MM.1S (cell line): ENCODE measurements around the gene CFAP107.

Source experiments
- DNase-seq: peaks from one replicate; pipeline ENCODE4 v3.0.0-alpha.2; 2015
- H2AFZ ChIP-seq: fragments of 300-600 bp; sonication (generic); 2 replicates; pipeline ENCODE4 v1.6.0; 2016; ENCODE audit warnings: antibody characterized with exemption, low read length
- H3F3A ChIP-seq: fragments of 300-600 bp; sonication (generic); 2 replicates; pipeline ENCODE4 v1.6.1; 2016; ENCODE audit warnings: mild to moderate bottlenecking, antibody characterized with exemption, low read length, moderate library complexity, mixed read lengths; ENCODE audit not compliant: insufficient read depth
- H3K27ac ChIP-seq: fragments of 300-600 bp; sonication (generic); 2 replicates; pipeline ENCODE4 v1.5.1; 2016; ENCODE audit warnings: mild to moderate bottlenecking, low read length
- H3K27me3 ChIP-seq: fragments of 300-600 bp; sonication (generic); replicated peaks from 2 replicates; pipeline ENCODE4 v1.6.0; 2016; ENCODE audit warnings: low read length; ENCODE audit not compliant: insufficient read depth
- H3K36me3 ChIP-seq: fragments of 300-600 bp; sonication (generic); replicated peaks from 2 replicates; pipeline ENCODE4 v1.6.1; 2016; ENCODE audit warnings: mild to moderate bottlenecking, low read length, mixed read lengths; ENCODE audit not compliant: insufficient read depth
- H3K4me1 ChIP-seq: fragments of 300-600 bp; sonication (generic); 2 replicates; pipeline ENCODE4 v1.6.1; 2016; ENCODE audit warnings: low read length, mixed read lengths
- H3K4me2 ChIP-seq: fragments of 300-600 bp; sonication (generic); 2 replicates; pipeline ENCODE4 v1.6.0; 2016; ENCODE audit warnings: low read depth, low read length
- H3K4me3 ChIP-seq: fragments of 300-600 bp; sonication (generic); 2 replicates; pipeline ENCODE4 v1.5.1; 2016; ENCODE audit warnings: low read length, mixed read lengths
- H3K79me2 ChIP-seq: fragments of 300-600 bp; sonication (generic); 2 replicates; pipeline ENCODE4 v1.6.1; 2016; ENCODE audit warnings: mixed run types, low read length, mixed read lengths
- H3K9ac ChIP-seq: fragments of 300-600 bp; sonication (generic); 2 replicates; pipeline ENCODE4 v1.6.1; 2016; ENCODE audit warnings: low read length, mixed read lengths
- H3K9me2 ChIP-seq: fragments of 300-600 bp; sonication (generic); replicated peaks from 2 replicates; pipeline ENCODE4 v1.6.1; 2016; ENCODE audit warnings: mild to moderate bottlenecking, low read length, mixed read lengths; ENCODE audit not compliant: insufficient read depth
- H3K9me3 ChIP-seq: fragments of 300-600 bp; sonication (generic); replicated peaks from 2 replicates; pipeline ENCODE4 v1.6.1; 2016; ENCODE audit warnings: mild to moderate bottlenecking, low read length, mixed read lengths; ENCODE audit not compliant: insufficient read depth
- H4K20me1 ChIP-seq: fragments of 300-600 bp; sonication (generic); 2 replicates; pipeline ENCODE4 v1.6.1; 2016; ENCODE audit warnings: mild to moderate bottlenecking, low read length, moderate library complexity, mixed read lengths; ENCODE audit not compliant: insufficient read depth
- CTCF ChIP-seq: fragments of 300-600 bp; sonication (generic); IDR thresholded peaks from 2 replicates; pipeline ENCODE4 v1.5.1; 2016; ENCODE audit warnings: antibody characterized with exemption, low read length, mixed read lengths
- EZH2 ChIP-seq: fragments of 300-600 bp; sonication (generic); optimal IDR thresholded peaks from 2 replicates; pipeline ENCODE3; 2017; ENCODE audit warnings: low read depth, mild to moderate bottlenecking, antibody characterized with exemption, low read length, mixed read lengths
- EZH2phosphoT487 ChIP-seq: fragments of 300-600 bp; sonication (generic); IDR thresholded peaks from 2 replicates; pipeline ENCODE4 v1.6.1; 2018; ENCODE audit warnings: antibody characterized with exemption, low read length

CFAP107 gene

GRCh38 chr1:12810691-12811408 lies 64.8 kb downstream of the CFAP107 start:
- Histone ChIP-seq H2AFZ (no peak overlapping the region), H3F3A (no peaks in the 10 kb centered on the region), H3K79me2 (no peaks in the 10 kb centered on the region), H3K9me2 (no peaks in the 10 kb centered on the region), H4K20me1 (no peaks in the 10 kb centered on the region), H3K4me2 (no peak overlapping the region), H3K4me1 (no peaks in the 10 kb centered on the region), H3K9me3 (no peaks in the 10 kb centered on the region), H3K27ac (no peak overlapping the region), H3K27me3 (no peaks in the 10 kb centered on the region), H3K36me3 (no peaks in the 10 kb centered on the region), H3K9ac (no peak overlapping the region), H3K4me3 (no peak overlapping the region)
- no peak for TF ChIP-seq CTCF
- TF ChIP-seq EZH2phosphoT487: no peak
- no peak for TF ChIP-seq EZH2
- no peak for DNase-seq

GRCh38 chr1:12811409-12811784 lies 65.4 kb downstream of the CFAP107 start:
- Histone ChIP-seq H3K4me3 (no peak overlapping the region), H3K9me2 (no peaks in the 10 kb centered on the region), H2AFZ (no peak overlapping the region), H3K9me3 (no peaks in the 10 kb centered on the region), H3K4me1 (no peaks in the 10 kb centered on the region), H3F3A (no peaks in the 10 kb centered on the region), H3K79me2 (no peaks in the 10 kb centered on the region), H3K9ac (no peak overlapping the region), H3K27me3 (no peaks in the 10 kb centered on the region), H3K4me2 (no peak overlapping the region), H3K36me3 (no peaks in the 10 kb centered on the region), H4K20me1 (no peaks in the 10 kb centered on the region), H3K27ac (no peak overlapping the region)
- TF ChIP-seq EZH2phosphoT487 (no peak), CTCF (no peak), EZH2 (no peak)
- DNase-seq: no peak
